ENCODE measurements around the gene GPHN. TPM values are rescaled to one million over a fixed set of nuclear protein-coding genes. Genes with fewer than 3 reads are reported as not detected.
A peak's percentile ranks its signal among the peaks of the same experiment; 100 is the strongest.

GPHN gene
- total and polyA plus RNA-seq, 2 donors from 2014 or later = 35.4 to 62.0 TPM

GRCh38 chr14:66746316-66747006 is 238.5 kb downstream of the GPHN start:
- no peaks in the 10 kb centered on the region for H3K9me3 ChIP-seq (ENCODE audit: control insufficient read depth in 2 of 3, insufficient read depth in 1 of 3, low read length in 3 of 3)
- intact Hi-C loops (cut with DNase I) = no loop called here
- no peaks in the 10 kb centered on the region for H3K36me3 ChIP-seq (ENCODE audit: control insufficient read depth in 2 of 3, insufficient read depth in 3 of 3, low read length in 3 of 3)
- no peak overlapping the region for H3K9ac ChIP-seq (ENCODE audit: low read length in 3 of 3)
- no peak overlapping the region for H3K27ac ChIP-seq (ENCODE audit: low read depth in 2 of 2, low read length in 2 of 2)
- H3K4me3 ChIP-seq (ENCODE audit: low read length in 3 of 3) = no peak overlapping the region
- TF ChIP-seq CTCF (IDR thresholded peaks at IDR 0.05; ENCODE audit: borderline replicate concordance, extremely low read depth, insufficient read depth) = peak; percentile 29
- H3K4me1 ChIP-seq (ENCODE audit: control insufficient read depth in 2 of 3, insufficient read depth in 2 of 3, low read depth in 1 of 3, low read length in 3 of 3) = peaks cover 0 to 3% (median 0%) of the 10 kb centered on the region in 3 donors
- H3K27me3 ChIP-seq (ENCODE audit: control insufficient read depth, insufficient read depth, low read length) = no peaks in the 10 kb centered on the region
- DNase-seq = peak in 2 of 5 donors; percentile 25 to 41
- FAIRE-seq = peak; percentile 54

- H3K36me3 ChIP-seq (ENCODE audit: control insufficient read depth in 2 of 3, insufficient read depth in 3 of 3, low read length in 3 of 3) = no peaks in the 10 kb centered on the region
- H3K4me1 ChIP-seq (ENCODE audit: control insufficient read depth in 2 of 3, insufficient read depth in 2 of 3, low read depth in 1 of 3, low read length in 3 of 3) = no peaks in the 10 kb centered on the region
- no peak overlapping the region for H3K4me3 ChIP-seq (ENCODE audit: low read length in 3 of 3)
- no peak overlapping the region for H3K9ac ChIP-seq (ENCODE audit: low read length in 3 of 3)
- DNase-seq (no peak), FAIRE-seq (no peak)
- intact Hi-C loops (cut with DNase I) = no loop called here
- no peaks in the 10 kb centered on the region for H3K27me3 ChIP-seq (ENCODE audit: control insufficient read depth, insufficient read depth, low read length)
- no peak for TF ChIP-seq CTCF (IDR thresholded peaks at IDR 0.05; ENCODE audit: borderline replicate concordance, extremely low read depth, insufficient read depth)
- H3K9me3 ChIP-seq (ENCODE audit: control insufficient read depth in 2 of 3, insufficient read depth in 1 of 3, low read length in 3 of 3) = no peaks in the 10 kb centered on the region
- no peak overlapping the region for H3K27ac ChIP-seq (ENCODE audit: low read depth in 2 of 2, low read length in 2 of 2)
These were observed 244.2 kb downstream of the GPHN start for GRCh38 chr14:66752109-66752508.

GRCh38 chr14:66758031-66758613 is 250.2 kb downstream of the GPHN start:
- Histone ChIP-seq H3K27ac (ENCODE audit: low read depth in 2 of 2, low read length in 2 of 2) (no peak overlapping the region), H3K4me1 (ENCODE audit: control insufficient read depth in 2 of 3, insufficient read depth in 2 of 3, low read depth in 1 of 3, low read length in 3 of 3) (no peaks in the 10 kb centered on the region), H3K36me3 (ENCODE audit: control insufficient read depth in 2 of 3, insufficient read depth in 3 of 3, low read length in 3 of 3) (no peaks in the 10 kb centered on the region), H3K9me3 (ENCODE audit: control insufficient read depth in 2 of 3, insufficient read depth in 1 of 3, low read length in 3 of 3) (no peaks in the 10 kb centered on the region), H3K9ac (ENCODE audit: low read length in 3 of 3) (no peak overlapping the region), H3K4me3 (ENCODE audit: low read length in 3 of 3) (no peak overlapping the region), H3K27me3 (ENCODE audit: control insufficient read depth, insufficient read depth, low read length) (no peaks in the 10 kb centered on the region)
- FAIRE-seq = no peak
- intact Hi-C loops (cut with DNase I) = no loop called here
- DNase-seq = no peak
- TF ChIP-seq CTCF (IDR thresholded peaks at IDR 0.05; ENCODE audit: borderline replicate concordance, extremely low read depth, insufficient read depth) = no peak

All from kidney (tissue), 14 donors.